Skeletal muscle satellite cell (primary cell): Measurements from ENCODE around the gene TOP1. TPM values are rescaled to one million over a fixed set of nuclear protein-coding genes. Genes with fewer than 3 reads are reported as not detected.

ENCODE experiments used
- H3K27me3 ChIP-seq: 2 replicates; pipeline ENCODE4 v1.7.0; 2013; ENCODE audit warnings: low read length; ENCODE audit not compliant: control insufficient read depth, insufficient read depth
- H3K36me3 ChIP-seq: 2 replicates; pipeline ENCODE4 v1.7.0; 2013; ENCODE audit warnings: mild to moderate bottlenecking, control low read depth, low read length; ENCODE audit not compliant: insufficient read depth
- H3K4me1 ChIP-seq: 2 replicates; pipeline ENCODE4 v1.7.0; 2013; ENCODE audit warnings: low read length; ENCODE audit not compliant: control insufficient read depth, insufficient read depth
- H3K4me2 ChIP-seq: 2 replicates; pipeline ENCODE4 v1.7.0; 2013; ENCODE audit warnings: mild to moderate bottlenecking, low read length
- H3K4me3 ChIP-seq: 2 replicates; pipeline ENCODE4 v1.7.0; 2013; ENCODE audit warnings: low read length
- H3K9ac ChIP-seq: 2 replicates; pipeline ENCODE4 v1.7.0; 2013; ENCODE audit warnings: mild to moderate bottlenecking, low read depth, low read length, moderate library complexity
- H3K9me3 ChIP-seq: replicated peaks from 2 replicates; pipeline ENCODE4 v1.7.0; 2013; ENCODE audit warnings: mild to moderate bottlenecking, control low read depth, low read length
- total RNA-seq: library from RNA; depleted of rRNA; stranded (reverse); fragments of >200 nt; gene quantifications from 2 replicates; pipeline ENCODE4 v1.2.3, GENCODE V29; 2012; rRNA removed

Gene TOP1
- total RNA-seq = 25.1 and 26.9 TPM in 2 replicates

DNA sequence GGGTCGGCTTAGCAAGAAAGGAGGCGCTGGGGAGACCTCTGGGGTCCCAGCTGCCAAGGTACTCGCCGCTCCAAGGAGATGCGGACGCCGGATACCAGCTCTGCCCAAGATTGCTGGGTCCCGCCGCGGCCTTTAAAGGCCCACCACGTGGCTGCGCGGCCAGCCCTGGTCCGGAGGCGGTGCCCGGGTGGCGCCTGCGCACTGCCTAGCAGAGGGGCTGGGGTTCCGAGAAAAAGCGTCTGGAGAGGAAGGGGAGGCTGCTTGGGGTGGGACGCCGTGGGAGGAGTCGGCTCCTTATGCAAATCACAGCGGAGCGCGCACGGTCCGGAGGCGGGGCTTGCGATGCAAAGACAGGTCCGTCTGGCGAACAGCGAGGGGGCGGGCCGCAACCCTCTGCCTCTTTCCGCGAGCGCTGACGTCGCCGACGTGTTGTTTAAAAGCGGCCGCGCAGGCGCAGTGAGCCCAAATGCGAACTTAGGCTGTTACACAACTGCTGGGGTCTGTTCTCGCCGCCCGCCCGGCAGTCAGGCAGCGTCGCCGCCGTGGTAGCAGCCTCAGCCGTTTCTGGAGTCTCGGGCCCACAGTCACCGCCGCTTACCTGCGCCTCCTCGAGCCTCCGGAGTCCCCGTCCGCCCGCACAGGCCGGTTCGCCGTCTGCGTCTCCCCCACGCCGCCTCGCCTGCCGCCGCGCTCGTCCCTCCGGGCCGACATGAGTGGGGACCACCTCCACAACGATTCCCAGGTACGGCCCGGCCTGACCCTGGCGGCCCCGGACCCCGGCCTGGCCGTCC lies at the start of gene TOP1:
Gene TOP1, plus strand, starts transcription at position 464 of the 791 bp plus-strand sequence. Its CDS starts 246 bp downstream, at position 710.
- Histone ChIP-seq H3K9ac (peak within 1 kb of the TSS; percentile 100), H3K4me1 (peaks cover 40% of the 10 kb centered on the region)

DNA sequence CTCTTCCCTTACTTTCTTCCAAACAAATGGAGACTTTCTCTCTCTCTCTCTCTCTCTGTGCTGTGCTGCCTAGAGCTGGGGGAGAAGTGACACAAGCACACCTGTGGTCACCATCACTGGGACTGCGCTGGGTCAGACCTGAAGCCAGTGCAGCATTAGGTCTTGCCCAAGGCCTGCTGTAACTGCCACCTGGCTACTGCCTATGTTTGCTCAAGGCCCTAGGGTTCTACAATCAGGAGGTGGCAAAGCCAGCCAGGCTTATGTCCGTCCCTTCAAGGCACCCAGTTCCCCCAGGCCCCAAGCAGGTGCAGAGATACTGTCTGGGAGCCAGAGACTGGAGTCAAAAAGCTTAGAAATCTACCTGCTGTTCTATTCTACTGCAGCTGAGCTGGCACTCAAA lies 49.4 kb upstream of the TOP1 start:
- H3K9ac ChIP-seq = no peak overlapping the region
- no peaks in the 10 kb centered on the region for H3K36me3 ChIP-seq
- H3K9me3 ChIP-seq = no peaks in the 10 kb centered on the region
- H3K4me3 ChIP-seq = no peak overlapping the region
- H3K27me3 ChIP-seq = no peaks in the 10 kb centered on the region
- no peaks in the 10 kb centered on the region for H3K4me1 ChIP-seq
- no peak overlapping the region for H3K4me2 ChIP-seq

More for the DNA sequence above, at the start of gene TOP1:
- no peaks in the 10 kb centered on the region for H3K27me3 ChIP-seq
- peaks cover 19% of the 10 kb centered on the region for H3K36me3 ChIP-seq
- peak within 1 kb of the TSS; percentile 95 for H3K4me3 ChIP-seq
- H3K9me3 ChIP-seq = no peaks in the 10 kb centered on the region
- peak within 1 kb of the TSS; percentile 94 for H3K4me2 ChIP-seq

DNA sequence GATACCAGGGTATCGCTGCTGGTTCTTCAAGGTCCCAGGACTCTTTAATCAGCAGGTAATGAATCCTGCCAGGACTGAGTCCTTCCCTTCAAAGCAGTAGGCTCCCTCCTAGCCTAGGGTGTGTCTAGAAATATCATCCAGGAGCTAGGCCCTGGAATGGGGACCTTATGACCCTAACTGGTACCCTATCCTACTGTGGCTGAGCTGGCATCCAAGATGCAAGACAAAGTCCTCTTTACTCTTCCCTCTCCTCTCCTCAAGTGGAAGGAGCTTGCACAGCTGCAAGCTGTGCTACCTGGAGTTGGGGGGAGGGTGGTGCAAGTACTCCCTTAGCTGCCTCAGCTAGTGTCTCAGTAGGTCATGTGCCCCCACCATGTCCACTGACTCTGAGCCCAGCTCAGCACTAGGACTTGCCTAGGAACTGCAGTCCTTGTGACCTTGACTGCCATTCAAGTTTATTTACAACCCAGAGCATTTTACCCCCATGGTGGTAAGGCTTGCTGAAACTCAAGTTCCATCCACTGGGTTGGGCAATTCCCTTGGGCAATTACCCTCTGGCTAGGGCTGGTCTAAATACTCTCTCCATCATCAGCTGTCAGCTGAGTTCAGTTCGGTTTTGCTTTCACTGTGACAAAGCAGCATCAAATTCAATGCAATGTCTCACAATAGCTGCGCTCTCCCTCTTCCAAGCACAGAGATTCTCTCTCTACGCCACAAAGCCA lies 48.4 kb upstream of the TOP1 start:
- H3K36me3 ChIP-seq = no peaks in the 10 kb centered on the region

DNA sequence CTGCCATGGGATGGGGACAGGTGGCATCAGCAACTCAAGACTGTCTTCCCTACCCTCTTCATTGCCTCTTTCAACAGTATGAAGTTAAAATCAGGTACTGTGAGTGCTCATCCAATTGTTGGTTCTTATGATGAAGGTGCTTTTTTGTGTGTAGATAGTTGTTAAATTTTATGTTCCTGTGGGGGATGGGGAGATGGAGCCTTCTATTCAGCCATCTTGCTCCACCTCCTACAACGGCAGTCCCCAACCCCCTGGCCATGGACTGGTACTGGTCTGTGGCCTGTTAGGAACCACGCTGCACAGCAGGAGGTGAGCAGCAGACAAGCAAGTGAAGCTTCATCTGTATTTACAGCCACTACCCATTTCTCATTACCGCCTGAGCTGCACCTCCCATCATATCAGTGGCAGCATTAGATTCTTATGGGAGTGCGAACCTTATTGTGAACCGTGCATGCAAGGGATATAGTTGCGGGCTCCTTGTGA lies 47.8 kb upstream of the TOP1 start:
- H3K27me3 ChIP-seq = no peaks in the 10 kb centered on the region
- H3K4me2 ChIP-seq = no peak overlapping the region
- H3K4me1 ChIP-seq = no peaks in the 10 kb centered on the region
- no peaks in the 10 kb centered on the region for H3K9me3 ChIP-seq
- H3K9ac ChIP-seq = no peak overlapping the region
- no peaks in the 10 kb centered on the region for H3K36me3 ChIP-seq
- H3K4me3 ChIP-seq = no peak overlapping the region

More for the DNA sequence above, 48.4 kb upstream of the TOP1 start:
- H3K27me3 ChIP-seq = no peaks in the 10 kb centered on the region
- H3K9me3 ChIP-seq = no peaks in the 10 kb centered on the region
- no peak overlapping the region for H3K4me2 ChIP-seq
- H3K4me1 ChIP-seq = no peaks in the 10 kb centered on the region
- no peak overlapping the region for H3K9ac ChIP-seq
- H3K4me3 ChIP-seq = no peak overlapping the region

DNA sequence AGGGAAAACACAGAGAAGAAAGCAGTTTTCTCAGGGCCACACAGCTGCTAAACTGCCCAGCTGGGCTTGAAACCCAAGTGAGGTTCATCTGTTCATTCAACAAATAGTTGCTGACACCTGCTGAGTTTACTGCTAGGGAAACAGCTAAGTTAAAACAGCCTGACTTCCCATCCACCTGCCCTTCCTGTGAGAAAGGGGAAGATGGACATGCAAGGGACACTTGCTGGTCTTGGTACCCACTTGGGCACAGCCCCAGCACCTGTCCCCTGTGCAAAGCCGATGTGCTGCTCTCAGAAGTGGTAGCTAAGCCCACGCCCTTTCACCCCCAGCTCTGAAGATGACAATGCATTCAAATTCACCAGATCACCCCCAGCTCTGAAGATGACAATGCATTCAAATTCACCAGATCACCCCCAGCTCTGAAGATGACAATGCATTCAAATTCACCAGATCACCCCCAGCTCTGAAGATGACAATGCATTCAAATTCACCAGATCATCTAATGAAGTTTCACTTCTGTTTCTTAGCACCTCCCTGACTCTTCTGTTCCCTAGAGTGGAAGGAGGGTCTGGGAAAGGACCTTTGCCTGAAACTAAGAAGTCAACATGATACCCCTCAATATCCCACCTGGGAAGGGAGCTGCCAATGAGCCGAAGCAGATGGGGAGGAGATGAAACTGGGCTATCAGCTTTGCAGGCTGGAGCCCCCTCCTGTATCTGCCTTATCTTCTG lies 46.0 kb upstream of the TOP1 start:
- no peaks in the 10 kb centered on the region for H3K9me3 ChIP-seq
- no peak overlapping the region for H3K4me2 ChIP-seq
- H3K27me3 ChIP-seq = no peaks in the 10 kb centered on the region
- H3K4me3 ChIP-seq = no peak overlapping the region
- no peaks in the 10 kb centered on the region for H3K4me1 ChIP-seq
- peaks cover 3% of the 10 kb centered on the region for H3K36me3 ChIP-seq
- no peak overlapping the region for H3K9ac ChIP-seq

DNA sequence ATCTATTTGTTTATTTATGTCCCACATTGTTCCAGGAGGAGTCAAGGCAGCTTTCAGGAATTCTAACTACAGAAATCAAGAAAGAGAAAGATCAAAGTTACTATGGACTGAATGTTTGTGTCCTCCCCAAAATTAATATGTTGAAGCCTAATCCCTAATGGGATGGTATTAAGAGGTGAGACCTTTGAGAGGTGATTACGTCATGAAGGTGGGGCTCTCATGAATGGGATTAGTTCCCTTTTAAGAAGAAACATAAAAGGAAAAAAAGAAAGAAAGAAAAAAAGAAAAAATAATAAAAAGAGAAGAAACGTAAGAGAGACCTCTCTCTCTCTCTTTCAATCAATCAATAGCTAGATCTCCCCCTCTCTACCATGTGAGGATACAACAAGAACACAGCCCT lies 44.7 kb upstream of the TOP1 start:
- H3K4me3 ChIP-seq = no peak overlapping the region
- no peaks in the 10 kb centered on the region for H3K4me1 ChIP-seq
- no peaks in the 10 kb centered on the region for H3K9me3 ChIP-seq
- H3K27me3 ChIP-seq = no peaks in the 10 kb centered on the region
- no peak overlapping the region for H3K9ac ChIP-seq
- no peak overlapping the region for H3K4me2 ChIP-seq
- peaks cover 3% of the 10 kb centered on the region for H3K36me3 ChIP-seq

DNA sequence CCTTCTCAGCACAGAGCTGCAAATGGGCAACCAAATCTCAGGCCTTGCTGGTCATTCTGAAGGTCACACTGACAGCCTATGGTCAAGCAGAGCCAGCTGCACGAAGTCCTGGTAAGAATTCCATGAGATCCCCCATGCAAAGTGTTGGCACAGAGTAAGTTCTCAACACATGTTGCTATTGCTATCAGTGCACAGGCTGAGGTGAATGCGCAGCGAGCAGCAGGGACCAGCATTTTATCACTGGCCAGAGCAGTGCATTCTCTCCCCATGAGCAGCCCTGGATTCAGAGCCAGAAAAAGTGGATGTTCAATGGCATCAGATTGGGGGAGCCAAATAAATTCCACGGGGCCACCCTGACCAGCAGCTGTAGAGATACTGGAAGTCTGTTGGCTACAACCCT lies 44.1 kb upstream of the TOP1 start:
- H3K4me1 ChIP-seq = no peaks in the 10 kb centered on the region
- peaks cover 3% of the 10 kb centered on the region for H3K36me3 ChIP-seq

DNA sequence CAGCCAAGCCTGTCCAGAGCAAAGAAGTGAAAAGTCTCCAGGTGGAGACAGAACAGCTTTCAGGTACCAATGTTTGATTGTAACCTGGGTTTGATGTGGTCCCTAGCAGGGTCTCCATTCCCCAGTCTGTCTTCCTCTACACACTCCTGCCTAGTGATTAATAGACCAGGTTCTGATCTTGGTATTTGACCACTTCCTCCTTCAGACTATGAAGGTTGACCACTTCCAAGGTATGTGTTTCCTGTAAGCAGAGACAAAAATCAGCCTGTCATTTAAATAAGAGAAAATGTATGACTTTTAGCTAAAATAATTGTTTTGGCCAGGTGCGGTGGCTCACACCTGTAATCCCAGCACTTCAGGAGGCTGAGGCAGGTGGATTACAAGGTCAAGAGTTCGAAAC lies 41.8 kb upstream of the TOP1 start:
- H3K4me1 ChIP-seq = peaks cover 12% of the 10 kb centered on the region
- no peaks in the 10 kb centered on the region for H3K9me3 ChIP-seq
- H3K27me3 ChIP-seq = no peaks in the 10 kb centered on the region
- H3K4me2 ChIP-seq = no peak overlapping the region
- H3K4me3 ChIP-seq = no peak overlapping the region
- peaks cover 3% of the 10 kb centered on the region for H3K36me3 ChIP-seq
- H3K9ac ChIP-seq = no peak overlapping the region

More for the DNA sequence above, 44.1 kb upstream of the TOP1 start:
- Histone ChIP-seq H3K9me3 (no peaks in the 10 kb centered on the region), H3K4me2 (no peak overlapping the region), H3K27me3 (no peaks in the 10 kb centered on the region), H3K4me3 (no peak overlapping the region), H3K9ac (no peak overlapping the region)

DNA sequence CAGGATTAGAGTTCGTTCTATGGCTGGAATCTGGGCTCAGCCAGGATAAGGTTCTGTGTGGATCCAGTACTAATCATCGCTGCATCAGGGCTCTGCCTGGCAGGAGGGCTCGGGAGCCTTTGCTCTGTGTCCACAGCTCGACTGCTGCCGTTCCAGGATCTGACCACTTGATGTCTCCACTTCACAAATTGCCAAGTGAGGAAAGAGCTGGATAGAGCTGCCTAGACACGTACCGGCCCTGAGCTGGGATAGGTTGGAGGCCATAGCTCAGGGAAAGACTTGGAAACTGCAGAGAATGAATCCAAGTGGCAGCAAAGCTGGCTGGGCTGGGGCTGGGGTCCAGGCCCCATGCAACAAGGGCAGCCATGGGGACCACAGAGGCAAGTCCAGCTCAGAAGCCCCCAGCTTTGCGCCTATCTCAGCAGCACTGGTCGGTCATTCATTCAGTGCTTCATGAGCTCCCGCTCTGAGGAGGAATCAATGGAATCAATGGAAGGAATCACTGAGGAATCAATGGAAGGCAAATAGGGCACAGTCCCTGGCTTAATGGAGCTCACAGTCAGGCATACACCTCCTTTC lies 38.0 kb upstream of the TOP1 start:
- Histone ChIP-seq H3K9me3 (no peaks in the 10 kb centered on the region), H3K4me1 (peaks cover 16% of the 10 kb centered on the region), H3K27me3 (no peaks in the 10 kb centered on the region), H3K4me2 (no peak overlapping the region), H3K4me3 (no peak overlapping the region), H3K9ac (no peak overlapping the region), H3K36me3 (peaks cover 3% of the 10 kb centered on the region)

DNA sequence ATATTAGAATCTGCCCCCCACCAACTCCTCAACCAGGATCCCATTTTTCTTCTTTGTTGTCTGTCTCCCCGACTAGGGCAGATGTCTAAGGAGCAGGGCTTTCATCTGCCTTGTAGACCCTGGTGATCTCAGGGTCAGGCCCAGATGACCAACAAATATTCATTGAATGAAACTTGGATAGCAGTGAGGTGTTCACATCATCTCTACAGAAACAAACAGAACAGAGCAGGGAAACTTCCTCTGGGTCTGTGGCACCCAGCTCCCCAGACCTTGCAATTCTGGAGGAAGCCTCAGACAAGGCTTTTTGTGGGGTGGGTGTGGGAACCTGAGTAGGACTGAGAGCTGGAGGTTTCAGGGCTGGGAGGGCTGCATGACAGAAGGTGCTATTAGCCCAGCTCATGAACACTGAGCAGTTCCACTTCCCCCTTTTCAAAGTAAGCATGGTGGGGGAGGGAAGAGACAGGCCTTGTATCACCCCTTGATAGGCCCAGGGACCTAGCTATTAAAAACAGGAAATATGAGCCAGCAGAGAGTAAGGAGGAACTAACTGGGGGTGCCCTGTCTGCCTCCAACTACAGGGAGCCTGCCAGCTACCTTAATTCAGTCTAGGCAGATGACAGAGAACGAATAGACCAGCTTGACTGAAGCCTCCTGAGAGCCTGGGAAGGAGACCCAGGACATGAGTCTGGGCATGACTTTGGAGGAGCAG lies 37.3 kb upstream of the TOP1 start:
- Histone ChIP-seq H3K27me3 (no peaks in the 10 kb centered on the region), H3K4me3 (no peak overlapping the region), H3K9me3 (no peaks in the 10 kb centered on the region)

More for the DNA sequence above, 37.3 kb upstream of the TOP1 start:
- peak overlapping the region; percentile 23 for H3K4me2 ChIP-seq
- H3K4me1 ChIP-seq = peaks cover 17% of the 10 kb centered on the region
- peaks cover 3% of the 10 kb centered on the region for H3K36me3 ChIP-seq
- H3K9ac ChIP-seq = no peak overlapping the region
